ENCODE data around the gene CDRT15.

DNA sequence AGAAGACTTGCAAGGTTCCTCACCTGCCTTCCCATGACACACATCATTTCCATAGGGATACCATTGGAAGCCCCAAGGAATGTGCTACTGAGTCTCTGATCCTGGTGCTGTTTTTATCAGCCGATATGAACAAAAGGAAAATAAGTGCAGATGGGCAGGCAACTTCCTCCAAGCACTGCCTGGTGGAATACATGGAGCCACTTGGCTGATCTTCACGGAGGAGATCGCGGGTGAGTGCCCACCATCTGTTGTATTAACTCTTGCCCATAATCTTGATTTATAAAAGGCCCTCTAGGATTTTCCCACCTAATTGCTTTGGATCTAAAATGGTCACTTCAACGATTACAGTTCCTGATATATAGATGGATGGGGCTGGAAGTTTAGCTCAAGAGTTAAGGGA, 24.7 kb upstream of the CDRT15 start:
- TF ChIP-seq, protein P1, sequence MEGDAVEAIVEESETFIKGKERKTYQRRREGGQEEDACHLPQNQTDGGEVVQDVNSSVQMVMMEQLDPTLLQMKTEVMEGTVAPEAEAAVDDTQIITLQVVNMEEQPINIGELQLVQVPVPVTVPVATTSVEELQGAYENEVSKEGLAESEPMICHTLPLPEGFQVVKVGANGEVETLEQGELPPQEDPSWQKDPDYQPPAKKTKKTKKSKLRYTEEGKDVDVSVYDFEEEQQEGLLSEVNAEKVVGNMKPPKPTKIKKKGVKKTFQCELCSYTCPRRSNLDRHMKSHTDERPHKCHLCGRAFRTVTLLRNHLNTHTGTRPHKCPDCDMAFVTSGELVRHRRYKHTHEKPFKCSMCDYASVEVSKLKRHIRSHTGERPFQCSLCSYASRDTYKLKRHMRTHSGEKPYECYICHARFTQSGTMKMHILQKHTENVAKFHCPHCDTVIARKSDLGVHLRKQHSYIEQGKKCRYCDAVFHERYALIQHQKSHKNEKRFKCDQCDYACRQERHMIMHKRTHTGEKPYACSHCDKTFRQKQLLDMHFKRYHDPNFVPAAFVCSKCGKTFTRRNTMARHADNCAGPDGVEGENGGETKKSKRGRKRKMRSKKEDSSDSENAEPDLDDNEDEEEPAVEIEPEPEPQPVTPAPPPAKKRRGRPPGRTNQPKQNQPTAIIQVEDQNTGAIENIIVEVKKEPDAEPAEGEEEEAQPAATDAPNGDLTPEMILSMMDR (IDR thresholded peaks at IDR 0.05 in 4 of 5, conservative IDR thresholded peaks at IDR 0.05 in 1 of 5) = no peak
- no peak for TF ChIP-seq POLR2A (IDR thresholded peaks at IDR 0.05)

All from gastrocnemius medialis (tissue), 4 donors.